HFFc6 (cell line): Measurements from ENCODE around the gene SLC19A1. TPM values are rescaled to one million over a fixed set of nuclear protein-coding genes. Genes with fewer than 3 reads are reported as not detected.
"Not testable (repeated sequence)": the region's sequence is repeated elsewhere in the genome, so short reads cannot be mapped to it uniquely, and the experiment has no call there.

Experiments
- DNase-seq: peaks from one replicate; pipeline ENCODE4 v3.0.0-alpha.2; 2018
- H3K27ac Mint-ChIP-seq: 2 replicates; pipeline ENCODE4 v1.8.0; 2020; ENCODE audit warnings: mild to moderate bottlenecking, mixed read lengths
- H3K27me3 Mint-ChIP-seq: 2 replicates; pipeline ENCODE4 v1.8.0; 2021; ENCODE audit warnings: mild to moderate bottlenecking, moderate library complexity, mixed read lengths; ENCODE audit not compliant: insufficient read depth
- H3K36me3 Mint-ChIP-seq: 2 replicates; pipeline ENCODE4 v1.8.0; 2021; ENCODE audit warnings: low read depth, mixed read lengths
- H3K4me1 Mint-ChIP-seq: 2 replicates; pipeline ENCODE4 v1.8.0; 2020; ENCODE audit warnings: low read depth, mixed read lengths
- H3K4me3 Mint-ChIP-seq: 2 replicates; pipeline ENCODE4 v1.8.0; 2020; ENCODE audit warnings: mild to moderate bottlenecking, moderate library complexity, mixed read lengths
- H3K9me3 Mint-ChIP-seq: 2 replicates; pipeline ENCODE4 v1.8.0; 2020; ENCODE audit warnings: mild to moderate bottlenecking, mixed read lengths
- CTCF ChIP-seq: fragments of 200-600 bp; sonication (generic); IDR thresholded peaks from 2 replicates; pipeline ENCODE4 v1.5.0; 2021; ENCODE audit warnings: antibody characterized with exemption, mild to moderate bottlenecking
- total RNA-seq, 6 experiments: library from RNA; stranded (reverse); fragmentation: NEBNext Ultra II Directional; extraction: Animal tissue kit (Norgen Biotek cat#: 25700); gene quantifications; 2 replicates in 1 of 6; 3 replicates in 5 of 6; pipeline ENCODE4 v1.2.3, GENCODE V29; 2021

The SLC19A1 gene
- total RNA-seq, 6 experiments from 2014 or later = 12.3 to 15.9 (median 14.6) TPM

GRCh38 chr21:45528028-45528705, 14.1 kb downstream of the SLC19A1 start:
- DNase-seq = no peak
- Mint-ChIP-seq H3K36me3 (peaks cover 2% of the 10 kb centered on the region), H3K27me3 (no peaks in the 10 kb centered on the region), H3K4me3 (no peak overlapping the region), H3K9me3 (no peaks in the 10 kb centered on the region), H3K27ac (no peak overlapping the region), H3K4me1 (no peaks in the 10 kb centered on the region)
- TF ChIP-seq CTCF = no peak

GRCh38 chr21:45527151-45527999, 14.9 kb downstream of the SLC19A1 start:
- H3K36me3 Mint-ChIP-seq, H3K27ac Mint-ChIP-seq, H3K4me3 Mint-ChIP-seq, H3K4me1 Mint-ChIP-seq, H3K9me3 Mint-ChIP-seq, DNase-seq, H3K27me3 Mint-ChIP-seq: not testable (repeated sequence)

- no peak for TF ChIP-seq CTCF
- H3K9me3 Mint-ChIP-seq = peaks cover 9% of the 10 kb centered on the region
- no peak for DNase-seq
- no peaks in the 10 kb centered on the region for H3K27me3 Mint-ChIP-seq
- no peak overlapping the region for H3K27ac Mint-ChIP-seq
- no peaks in the 10 kb centered on the region for H3K4me1 Mint-ChIP-seq
- H3K36me3 Mint-ChIP-seq = peaks cover 24% of the 10 kb centered on the region
- no peak overlapping the region for H3K4me3 Mint-ChIP-seq
Measured at GRCh38 chr21:45525910-45526306, 16.3 kb downstream of the SLC19A1 start.

GRCh38 chr21:45525153-45525909, 16.9 kb downstream of the SLC19A1 start:
- peaks cover 15% of the 10 kb centered on the region for H3K9me3 Mint-ChIP-seq
- H3K27me3 Mint-ChIP-seq = no peaks in the 10 kb centered on the region
- no peak for DNase-seq
- H3K4me1 Mint-ChIP-seq = no peaks in the 10 kb centered on the region
- no peak overlapping the region for H3K27ac Mint-ChIP-seq
- no peak for TF ChIP-seq CTCF
- H3K4me3 Mint-ChIP-seq = no peak overlapping the region
- peaks cover 30% of the 10 kb centered on the region for H3K36me3 Mint-ChIP-seq

- DNase-seq = no peak
- no peak overlapping the region for H3K27ac Mint-ChIP-seq
- no peak for TF ChIP-seq CTCF
Measured at GRCh38 chr21:45524756-45525152, 17.5 kb downstream of the SLC19A1 start.

More at GRCh38 chr21:45524756-45525152, 17.5 kb downstream of the SLC19A1 start:
- Mint-ChIP-seq H3K4me1 (no peaks in the 10 kb centered on the region), H3K4me3 (no peak overlapping the region), H3K27me3 (no peaks in the 10 kb centered on the region), H3K9me3 (peaks cover 21% of the 10 kb centered on the region), H3K36me3 (peaks cover 36% of the 10 kb centered on the region)
